Inflammatory macrophage (primary cell): ENCODE measurements around the gene SOX9.
A peak's percentile ranks its signal among the peaks of the same experiment; 100 is the strongest.
"Not testable (repeated sequence)": the region's sequence is repeated elsewhere in the genome, so short reads cannot be mapped to it uniquely, and the experiment has no call there.

Experiments
- DNase-seq, 2 donors: peaks; one replicate each; pipeline ENCODE4 v3.0.0-alpha.2; 2020 to 2022

Gene SOX9

GRCh38 chr17:72111336-72111923, 9.4 kb upstream of the SOX9 start:
- DNase-seq: no peak

GRCh38 chr17:72111926-72112325, 8.9 kb upstream of the SOX9 start:
- DNase-seq: not testable (repeated sequence)

- no peak for DNase-seq
These were observed 7.1 kb upstream of the SOX9 start for GRCh38 chr17:72113751-72114150.

GRCh38 chr17:72115781-72116525, 4.9 kb upstream of the SOX9 start:
- no peak for DNase-seq

- DNase-seq: no peak
These were observed 3.9 kb upstream of the SOX9 start for GRCh38 chr17:72116661-72117521.

- DNase-seq: no peak
These were observed 3.1 kb upstream of the SOX9 start for GRCh38 chr17:72117535-72118334.

- peak; percentile 12 to 46 for DNase-seq
These were observed 2.3 kb upstream of the SOX9 start for GRCh38 chr17:72118335-72119076.

GRCh38 chr17:72119077-72119872, 1.5 kb upstream of the SOX9 start:
- DNase-seq: no peak

GRCh38 chr17:72119873-72120641, 763 bp upstream of the SOX9 start:
- DNase-seq: no peak

GRCh38 chr17:72121164-72122009, 567 bp downstream of the SOX9 start:
- DNase-seq: no peak

- DNase-seq: no peak
These were observed 1.4 kb downstream of the SOX9 start for GRCh38 chr17:72122010-72122764.

GRCh38 chr17:72122765-72123529, 2.1 kb downstream of the SOX9 start:
- no peak for DNase-seq

- DNase-seq: no peak
These were observed 3.0 kb downstream of the SOX9 start for GRCh38 chr17:72123530-72124437.

GRCh38 chr17:72124438-72124775, 3.6 kb downstream of the SOX9 start:
- no peak for DNase-seq

GRCh38 chr17:72125226-72125651, 4.4 kb downstream of the SOX9 start:
- no peak for DNase-seq

- DNase-seq: no peak
These were observed 4.9 kb downstream of the SOX9 start for GRCh38 chr17:72125742-72126141.
